H9 (cell line): Measurements from ENCODE around the gene KRT6B. TPM values are rescaled to one million over a fixed set of nuclear protein-coding genes. Genes with fewer than 3 reads are reported as not detected.

Source experiments
- DNase-seq: peaks from one replicate; pipeline ENCODE4 v3.0.0-alpha.2; 2017
- H2AFZ ChIP-seq: one replicate; pipeline ENCODE4 v1.6.1; 2013; ENCODE audit warnings: mild to moderate bottlenecking, low read length, control low read depth, moderate library complexity
- H2AK5ac ChIP-seq: 2 replicates; pipeline ENCODE4 v1.6.1; 2013; ENCODE audit warnings: low read length, control low read depth, mixed read lengths; ENCODE audit not compliant: insufficient read length
- H2BK120ac ChIP-seq: one replicate; pipeline ENCODE4 v1.6.1; 2013; ENCODE audit warnings: low read depth, mild to moderate bottlenecking, low read length, control low read depth, inconsistent platforms; ENCODE audit not compliant: poor library complexity, severe bottlenecking
- H2BK12ac ChIP-seq: 2 replicates; pipeline ENCODE4 v1.6.1; 2013; ENCODE audit warnings: low read length, control low read depth, mixed read lengths, low read depth; ENCODE audit not compliant: insufficient read length
- H2BK15ac ChIP-seq: 2 replicates; pipeline ENCODE4 v1.6.1; 2013; ENCODE audit warnings: low read depth, low read length, control low read depth
- H2BK20ac ChIP-seq: one replicate; pipeline ENCODE4 v1.6.1; 2013; ENCODE audit warnings: low read depth, mild to moderate bottlenecking, low read length, control low read depth, inconsistent platforms; ENCODE audit not compliant: poor library complexity, severe bottlenecking
- H2BK5ac ChIP-seq: 2 replicates; pipeline ENCODE4 v1.6.1; 2013; ENCODE audit warnings: low read length, control low read depth, mixed read lengths; ENCODE audit not compliant: insufficient read length
- H3K14ac ChIP-seq: 2 replicates; pipeline ENCODE4 v1.6.1; 2013; ENCODE audit warnings: low read length, control low read depth; ENCODE audit not compliant: insufficient read depth
- H3K18ac ChIP-seq: 2 replicates; pipeline ENCODE4 v1.6.1; 2013; ENCODE audit warnings: low read depth, mild to moderate bottlenecking, mixed read lengths, low read length, control low read depth; ENCODE audit not compliant: insufficient read length
- H3K23ac ChIP-seq: 2 replicates; pipeline ENCODE4 v1.6.1; 2013; ENCODE audit warnings: low read length, control low read depth, mixed read lengths, low read depth; ENCODE audit not compliant: insufficient read length
- H3K23me2 ChIP-seq: 2 replicates; pipeline ENCODE4 v1.6.1; 2013; ENCODE audit warnings: low read depth, mild to moderate bottlenecking, mixed read lengths, low read length, control low read depth; ENCODE audit not compliant: insufficient read length, poor library complexity, severe bottlenecking
- H3K27ac ChIP-seq: 2 replicates; pipeline ENCODE4 v1.5.1; 2013; ENCODE audit warnings: low read length, control low read depth, mixed read lengths, low read depth; ENCODE audit not compliant: insufficient read length
- H3K27me3 ChIP-seq: 2 replicates; pipeline ENCODE4 v1.6.1; 2013; ENCODE audit warnings: low read length, control low read depth, inconsistent platforms; ENCODE audit not compliant: insufficient read depth
- H3K4ac ChIP-seq: 2 replicates; pipeline ENCODE4 v1.6.1; 2013; ENCODE audit warnings: low read depth, mild to moderate bottlenecking, control low read depth, inconsistent platforms, low read length, moderate library complexity
- H3K4me1 ChIP-seq: 2 replicates; pipeline ENCODE4 v1.6.1; 2013; ENCODE audit warnings: low read length, control low read depth, inconsistent platforms; ENCODE audit not compliant: insufficient read depth
- H3K4me2 ChIP-seq: 2 replicates; pipeline ENCODE4 v1.6.1; 2013; ENCODE audit warnings: low read length, control low read depth, mixed read lengths; ENCODE audit not compliant: insufficient read length, insufficient read depth
- H3K56ac ChIP-seq: 2 replicates; pipeline ENCODE4 v1.6.1; 2013; ENCODE audit warnings: low read depth, mild to moderate bottlenecking, mixed read lengths, low read length, control low read depth; ENCODE audit not compliant: insufficient read length
- H3K79me1 ChIP-seq: 2 replicates; pipeline ENCODE4 v1.6.1; 2013; ENCODE audit warnings: low read depth, mild to moderate bottlenecking, moderate library complexity, low read length, control low read depth, inconsistent platforms; ENCODE audit not compliant: insufficient read depth, poor library complexity, severe bottlenecking
- H3K79me2 ChIP-seq: 2 replicates; pipeline ENCODE4 v1.6.1; 2013; ENCODE audit warnings: low read length, control low read depth, inconsistent platforms; ENCODE audit not compliant: insufficient read depth
- H3K9ac ChIP-seq: 2 replicates; pipeline ENCODE4 v1.6.1; 2013; ENCODE audit warnings: low read length, control low read depth, mixed read lengths; ENCODE audit not compliant: insufficient read length; ENCODE audit errors: extremely low read depth
- H3K9me3 ChIP-seq: one replicate; pipeline ENCODE4 v1.6.1; 2013; ENCODE audit warnings: low read depth, low read length, inconsistent platforms; ENCODE audit not compliant: control insufficient read depth
- H3T11ph ChIP-seq: one replicate; pipeline ENCODE4 v1.6.1; 2013; ENCODE audit warnings: mild to moderate bottlenecking, low read length, control low read depth, inconsistent platforms
- H4K20me1 ChIP-seq: one replicate; pipeline ENCODE4 v1.6.1; 2013; ENCODE audit not compliant: control insufficient read depth, insufficient read length, insufficient read depth
- H4K5ac ChIP-seq: 2 replicates; pipeline ENCODE4 v1.6.1; 2013; ENCODE audit warnings: low read depth, mild to moderate bottlenecking, mixed read lengths, low read length, control low read depth; ENCODE audit not compliant: insufficient read length
- H4K8ac ChIP-seq: replicated peaks from 2 replicates; pipeline ENCODE4 v1.6.1; 2013; ENCODE audit warnings: low read length, control low read depth, mixed read lengths, low read depth; ENCODE audit not compliant: insufficient read length
- H4K91ac ChIP-seq: 2 replicates; pipeline ENCODE4 v1.6.1; 2013; ENCODE audit warnings: low read depth, mild to moderate bottlenecking, moderate library complexity, mixed read lengths, low read length, control low read depth; ENCODE audit not compliant: insufficient read length
- H3K27ac Mint-ChIP-seq, 3 experiments: 2 replicates in 2 of 3; 3 replicates in 1 of 3; pipeline ENCODE4 v1.8.0; 2020 to 2021; ENCODE audit warnings: mixed read lengths in 3 of 3, mild to moderate bottlenecking in 1 of 3, moderate library complexity in 1 of 3
- H3K27me3 Mint-ChIP-seq: 2 replicates; pipeline ENCODE4 v1.8.0; 2021; ENCODE audit warnings: low read depth, mild to moderate bottlenecking, moderate library complexity, mixed read lengths
- H3K36me3 Mint-ChIP-seq, 3 experiments: 2 replicates in 2 of 3; 3 replicates in 1 of 3; pipeline ENCODE4 v1.8.0; 2020 to 2021; ENCODE audit warnings: low read depth in 3 of 3, mixed read lengths in 3 of 3; ENCODE audit not compliant: insufficient read depth in 1 of 3
- H3K4me1 Mint-ChIP-seq, 2 experiments: 2 replicates each; pipeline ENCODE4 v1.8.0; 2020; ENCODE audit warnings: mixed read lengths in 2 of 2
- H3K4me3 Mint-ChIP-seq, 2 experiments: 2 replicates in 1 of 2; 3 replicates in 1 of 2; pipeline ENCODE4 v1.8.0; 2020 to 2021; ENCODE audit warnings: mild to moderate bottlenecking in 2 of 2, mixed read lengths in 2 of 2, moderate library complexity in 1 of 2
- H3K9me3 Mint-ChIP-seq, 2 experiments: 2 replicates in 1 of 2; 3 replicates in 1 of 2; pipeline ENCODE4 v1.8.0; 2020; ENCODE audit warnings: mild to moderate bottlenecking in 2 of 2, mixed read lengths in 2 of 2, moderate library complexity in 1 of 2
- CTCF ChIP-seq: fragments of 200-600 bp; sonication (generic); conservative IDR thresholded peaks from 3 replicates; pipeline ENCODE4 v1.8.0; 2021; ENCODE audit warnings: antibody characterized with exemption, mild to moderate bottlenecking
- WGBS: extraction: QIAGEN DNeasy Blood & Tissue Kit; methylation state at CpG from one replicate; pipeline ENCODE4 v1.1.7; 2013; ENCODE audit warnings: missing lambda C conversion rate, low lambda C conversion rate, mixed read lengths; ENCODE audit not compliant: insufficient read length; ENCODE audit errors: extremely low coverage; 5-methylcytosine and 5-hydroxymethylcytosine counted together
- total RNA-seq: library from RNA; stranded (reverse); gene quantifications from 2 replicates; pipeline ENCODE4 v1.2.1, GENCODE V29; 2021

KRT6B gene
- total RNA-seq, 1 experiment from 2014 or later: not detected

DNA sequence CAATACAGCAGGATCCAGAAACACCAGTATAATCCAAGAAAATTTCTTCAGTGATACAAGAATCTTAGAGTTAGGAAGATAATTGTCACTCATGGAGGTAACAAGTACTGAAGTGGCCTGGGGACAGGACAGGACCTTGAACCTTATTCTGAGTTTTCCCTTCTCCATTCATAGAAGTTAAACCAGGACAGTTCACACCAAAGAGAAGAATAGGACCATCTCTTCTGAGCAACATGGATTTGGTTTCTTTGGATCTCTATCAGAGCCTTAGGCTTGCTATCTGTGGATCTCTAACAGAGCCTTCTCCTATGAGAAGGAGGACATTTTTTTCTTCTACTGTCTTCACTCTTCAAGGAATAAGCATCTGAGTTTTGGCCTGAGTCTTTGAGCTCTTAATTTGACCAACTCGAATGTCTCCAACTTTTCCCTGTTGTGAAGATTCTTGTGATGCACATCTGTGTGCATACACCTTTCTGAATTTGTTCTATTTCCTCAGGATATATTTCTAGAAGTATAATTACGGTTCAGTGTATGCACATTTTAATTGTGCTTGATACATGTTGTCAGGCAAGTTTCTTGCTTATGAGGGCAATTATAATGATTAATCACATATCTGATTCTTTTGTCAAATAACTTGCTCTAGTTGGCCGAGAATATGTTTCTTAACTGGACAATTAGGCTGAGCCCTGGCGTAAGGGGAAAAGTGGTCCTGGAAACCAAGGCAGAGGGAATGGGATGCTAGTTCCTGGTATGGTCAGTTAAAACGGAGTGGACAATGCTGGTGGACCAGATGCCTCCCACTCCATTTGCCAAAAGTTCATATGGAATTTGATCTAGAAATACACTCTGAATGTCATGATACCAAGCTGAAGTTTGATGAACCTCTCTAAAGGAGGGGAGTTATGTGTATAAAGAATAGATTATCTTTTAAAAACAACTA, 34.5 kb upstream of the KRT6B start:
- Histone ChIP-seq H2BK5ac (no peak overlapping the region), H2AK5ac (no peak overlapping the region), H2BK120ac (no peak overlapping the region), H4K5ac (no peak overlapping the region), H4K20me1 (no peaks in the 10 kb centered on the region), H3K56ac (no peak overlapping the region), H3K79me2 (no peaks in the 10 kb centered on the region), H2AFZ (no peak overlapping the region), H2BK20ac (no peak overlapping the region), H3K9me3 (no peaks in the 10 kb centered on the region), H3K4ac (no peak overlapping the region), H2BK12ac (no peak overlapping the region), H4K91ac (no peak overlapping the region), H3K4me1 (no peaks in the 10 kb centered on the region), H3K79me1 (no peaks in the 10 kb centered on the region), H3K23ac (no peak overlapping the region), H3K4me2 (no peak overlapping the region), H2BK15ac (no peak overlapping the region), H3K27ac (no peak overlapping the region), H3K23me2 (no peaks in the 10 kb centered on the region), H3K18ac (no peak overlapping the region), H3K27me3 (no peaks in the 10 kb centered on the region), H3K9ac (no peak overlapping the region), H3K14ac (no peak overlapping the region), H4K8ac (no peak overlapping the region), H3T11ph (no peak overlapping the region)
- no peak for TF ChIP-seq CTCF
- H3K4me3 Mint-ChIP-seq: no peak overlapping the region
- WGBS: no CpG with 5 or more reads among the region's 5 CpGs
- H3K4me1 Mint-ChIP-seq: no peaks in the 10 kb centered on the region
- no peak for DNase-seq
- no peak overlapping the region; a peak in 1 of 7 replicates for H3K27ac Mint-ChIP-seq
- peaks cover 26% of the 10 kb centered on the region for H3K27me3 Mint-ChIP-seq
- H3K9me3 Mint-ChIP-seq: peaks cover 3 to 10% of the 10 kb centered on the region in 2 experiments
- no peaks in the 10 kb centered on the region; a peak in 1 of 7 replicates for H3K36me3 Mint-ChIP-seq
